K562 (cell line): ENCODE measurements around the gene NMT1. TPM values are rescaled to one million over a fixed set of nuclear protein-coding genes. Genes with fewer than 3 reads are reported as not detected.

Source experiments
- ATAC-seq: fragments of 200-7000 bp; cut with Tn5 transposase; 3 replicates; pipeline ENCODE4 v1.9.1; 2020; ENCODE audit warnings: moderate library complexity
- BruUV-seq: library from RNA; stranded (reverse); fragments of 400-500 nt; replicated peaks from 2 replicates; lab custom pipeline; 2021; lab: Mats Ljungman, UMichigan
- CTCF ChIA-PET: fragments of 300-600 bp; formaldehyde crosslinking; extraction: SDS; loops from one replicate; lab custom pipeline; 2021; ENCODE audit warnings: low intra/inter-chr PET ratio; lab: Yijun Ruan, JAX
- POLR2A ChIA-PET: fragments of 300-600, 350-650 bp; sonication (Branson Sonifier 250); formaldehyde crosslinking; extraction: SDS; loops from one replicate; lab custom pipeline; 2021; ENCODE audit warnings: antibody characterized with exemption, inconsistent platforms; lab: Yijun Ruan, JAX
- DNase-seq, 4 experiments: peaks; one replicate each; pipeline versions ENCODE4 v3.0.0 to v3.0.0-alpha.2; 2011 to 2018; ENCODE audit warnings: low spot score in 3 of 4, mixed read lengths in 3 of 4; ENCODE audit errors: extremely low read depth in 1 of 4
- FAIRE-seq: peaks from 2 replicates; lab custom pipeline; 2011; peaks lifted over from hg19 to GRCh38; lab: Jason Lieb, UNC
- H2AFZ ChIP-seq: 2 replicates; pipeline ENCODE4 v1.6.0; 2011; ENCODE audit warnings: low read depth, low read length, control low read depth, inconsistent platforms
- H3K27ac ChIP-seq: fragments of 200-600 bp; 3 replicates; pipeline ENCODE4 v1.8.0; 2011; ENCODE audit warnings: low read depth, mild to moderate bottlenecking, control low read depth, inconsistent platforms, low read length, moderate library complexity, mixed read lengths; ENCODE audit errors: extremely low read depth
- H3K27me3 ChIP-seq, 2 experiments: fragments of 300-600 bp in 1 of 2; 2 replicates in 1 of 2; 3 replicates in 1 of 2; pipeline versions ENCODE4 v1.6.0 to v1.8.0; 2011; ENCODE audit warnings: inconsistent platforms in 2 of 2, low read length in 2 of 2, mild to moderate bottlenecking in 1 of 2, mixed read lengths in 1 of 2, moderate library complexity in 1 of 2; ENCODE audit not compliant: control insufficient read depth in 2 of 2, insufficient read depth in 2 of 2
- H3K36me3 ChIP-seq: fragments of 300-600 bp; 3 replicates; pipeline ENCODE4 v1.8.0; 2011; ENCODE audit warnings: mild to moderate bottlenecking, low read length, inconsistent platforms; ENCODE audit not compliant: control insufficient read depth, insufficient read depth
- H3K4me1 ChIP-seq, 2 experiments: fragments of 200-600 bp in 1 of 2; replicated peaks in 1 of 2; 2 replicates in 1 of 2; 3 replicates in 1 of 2; pipeline versions ENCODE4 v1.5.1 to v1.8.0; 2011; ENCODE audit warnings: inconsistent platforms in 2 of 2, low read length in 2 of 2, mild to moderate bottlenecking in 1 of 2, mixed read lengths in 1 of 2, moderate library complexity in 1 of 2; ENCODE audit not compliant: control insufficient read depth in 2 of 2, insufficient read depth in 2 of 2
- H3K4me2 ChIP-seq: 2 replicates; pipeline ENCODE4 v1.6.1; 2011; ENCODE audit warnings: low read length, control low read depth, inconsistent platforms, mixed read lengths; ENCODE audit not compliant: insufficient read depth
- H3K4me3 ChIP-seq: fragments of 200-600 bp; sonication (generic), shearing (Covaris generic); 2 replicates; pipeline ENCODE4 v1.5.1; 2016; ENCODE audit warnings: control low read depth, inconsistent platforms
- H3K79me2 ChIP-seq: fragments of 200-600 bp; 3 replicates; pipeline ENCODE4 v1.8.0; 2011; ENCODE audit warnings: low read length, inconsistent platforms; ENCODE audit not compliant: control insufficient read depth, insufficient read depth
- H3K9ac ChIP-seq, 2 experiments: 2 replicates each; pipeline versions ENCODE4 v1.6.0 to v1.6.1; 2011; ENCODE audit warnings: low read depth in 2 of 2, low read length in 2 of 2, control low read depth in 1 of 2, inconsistent platforms in 1 of 2, mild to moderate bottlenecking in 1 of 2, mixed read lengths in 1 of 2; ENCODE audit not compliant: insufficient read depth in 1 of 2
- H3K9me1 ChIP-seq: one replicate; pipeline ENCODE4 v1.6.0; 2011; ENCODE audit warnings: inconsistent platforms, mild to moderate bottlenecking, low read length, moderate library complexity; ENCODE audit not compliant: control insufficient read depth, insufficient read depth
- H3K9me3 ChIP-seq: replicated peaks from 2 replicates; pipeline ENCODE4 v1.5.1; 2011; ENCODE audit warnings: low read depth, low read length, inconsistent platforms; ENCODE audit not compliant: control insufficient read depth, insufficient read depth
- H4K20me1 ChIP-seq: replicated peaks from 2 replicates; pipeline ENCODE4 v1.6.1; 2011; ENCODE audit warnings: low read length, inconsistent platforms, mixed read lengths; ENCODE audit not compliant: control insufficient read depth, insufficient read depth
- DLX4 ChIP-seq: fragments of 250-450 bp; sonication (Bioruptor Pico); IDR thresholded peaks from 2 replicates; pipeline ENCODE4 v1.6.1; 2021; ENCODE audit warnings: mild to moderate bottlenecking
- ELF4 ChIP-seq: fragments of 450-650 bp; formaldehyde crosslinking; IDR thresholded peaks from 2 replicates; pipeline ENCODE4 v1.4.0; 2022; ENCODE audit warnings: missing genetic modification characterization
- EZH2 ChIP-seq: IDR thresholded peaks from 2 replicates; pipeline ENCODE4 v1.6.1; 2012; ENCODE audit warnings: low read depth, mild to moderate bottlenecking, inconsistent platforms, low read length, borderline replicate concordance
- GTF2E2 ChIP-seq: fragments of 200-800 bp; sonication (Bioruptor generic); IDR thresholded peaks from 2 replicates; pipeline ENCODE4 v1.6.1; 2016; ENCODE audit warnings: missing genetic modification characterization, missing compliant biosample characterization
- HEY1 ChIP-seq: fragments of 250-450 bp; sonication (Bioruptor Pico); IDR thresholded peaks from 2 replicates; pipeline ENCODE4 v1.5.0; 2020; ENCODE audit warnings: mild to moderate bottlenecking, moderate library complexity, borderline replicate concordance
- ILK ChIP-seq: fragments of 450-650 bp; IDR thresholded peaks from 2 replicates; pipeline ENCODE4 v1.6.1; 2016; ENCODE audit warnings: missing genetic modification characterization, low read depth, mild to moderate bottlenecking, missing compliant biosample characterization, moderate library complexity, borderline replicate concordance
- RBFOX2 ChIP-seq: fragments of 200-400 bp; formaldehyde crosslinking; IDR thresholded peaks from 2 replicates; pipeline ENCODE4 v1.6.1; 2017; ENCODE audit warnings: low read depth, mild to moderate bottlenecking, low read length, moderate library complexity
- ZNF224 ChIP-seq: sonication (generic); formaldehyde crosslinking; IDR thresholded peaks from 2 replicates; pipeline ENCODE4 v1.8.0; 2022; ENCODE audit warnings: mild to moderate bottlenecking, missing genetic modification reagents
- ZNF274 ChIP-seq: IDR thresholded peaks from 2 replicates; pipeline ENCODE4 v1.6.1; 2011; ENCODE audit warnings: low read depth, mild to moderate bottlenecking, low read length, moderate library complexity, borderline replicate concordance
- ZNF668 ChIP-seq: fragments of 250-450 bp; sonication (Bioruptor Pico); IDR thresholded peaks from 2 replicates; pipeline ENCODE4 v1.8.0; 2022; ENCODE audit warnings: mild to moderate bottlenecking, inconsistent platforms
- ZNF740 ChIP-seq, 3 experiments: fragments of 200-800 bp in 1 of 3; sonication (Bioruptor generic) in 1 of 3; sonication (generic) in 1 of 3; formaldehyde crosslinking in 1 of 3; IDR thresholded peaks; 2 replicates each; pipeline versions ENCODE4 v1.6.1 to v1.8.0; 2016 to 2022; ENCODE audit warnings: mild to moderate bottlenecking in 2 of 3, missing compliant biosample characterization in 2 of 3, missing genetic modification characterization in 2 of 3, missing genetic modification reagents in 1 of 3
- ZNF77 ChIP-seq: fragments of 250-450 bp; sonication (Bioruptor Pico); IDR thresholded peaks from 2 replicates; pipeline ENCODE4 v1.5.0; 2020
- WGBS: fragments of 100-300 bp; shearing (Covaris generic); methylation state at CpG from one replicate; pipeline ENCODE4 v1.1.6; 2016; ENCODE audit warnings: low coverage, mixed read lengths; ENCODE audit not compliant: insufficient coverage; ENCODE audit errors: missing lambda C conversion rate; 5-methylcytosine and 5-hydroxymethylcytosine counted together
- in situ Hi-C: fragments of 300-500 bp; cut with MboI; formaldehyde crosslinking; loops from 4 replicates; pipeline ENCODE4 v1.15.0; 2018; ENCODE audit warnings: inconsistent platforms, mixed read lengths
- intact Hi-C: fragments of 100-400 bp; cut with micrococcal nuclease; formaldehyde crosslinking; loops from 2 replicates; pipeline ENCODE4 v1.14.2; 2022
- polyA plus RNA-seq, 8 experiments: library from polyadenylated mRNA; depleted of rRNA in 4 of 8; stranded (reverse) in 5 of 8; unstranded in 3 of 8; fragments of >200 nt; fragmentation: Nextera tagmentation in 2 of 8; fragmentation: Illumina TruSeq in 1 of 8; extraction: Ambion mirVana in 2 of 8; extraction: Trizol in 1 of 8; gene quantifications; 2 replicates each; pipeline versions ENCODE4 v1.2.1 to v1.2.3, GENCODE V29; 2011 to 2014; ENCODE audit warnings: inconsistent platforms in 1 of 8, missing spikeins in 1 of 8
- total RNA-seq, 7 experiments: library from RNA; depleted of rRNA in 6 of 7; stranded (reverse); fragments of >200 nt in 6 of 7; fragmentation: Illumina TruSeq in 2 of 7; extraction: Trizol in 2 of 7; gene quantifications; 2 replicates each; pipeline versions ENCODE4 v1.2.1 to v1.2.3, GENCODE V29; 2011 to 2021; ENCODE audit warnings: low replicate concordance in 1 of 7
- TF ChIP-seq, protein P1 (sequence below): fragments of 250-450 bp; sonication (Bioruptor Pico); IDR thresholded peaks from 2 replicates; pipeline ENCODE4 v1.4.0; 2020
- TF ChIP-seq, protein P2 (sequence below): sonication (generic); formaldehyde crosslinking; IDR thresholded peaks from 2 replicates; pipeline ENCODE4 v1.8.1; 2023; ENCODE audit warnings: mild to moderate bottlenecking, missing genetic modification reagents

Gene NMT1
- total and polyA plus RNA-seq, 9 of the 15 experiments (the other 6 are each of a cell fraction or from before 2014, with no cell fraction given), result 86.7 to 569 (median 213) TPM

- ATAC-seq (no peak), DNase-seq (no peak), FAIRE-seq (no peak)
- CTCF ChIA-PET, result no interaction called here
- no peaks in the 10 kb centered on the region for H3K36me3 ChIP-seq
- POLR2A ChIA-PET, result interaction anchor here (0.6 to 2.4 kb wide), 7 partner anchors 10 to 342 kb away, joined by 3 to 14 read pairs (median 3); no protein-coding TSS in a partner anchor
- no peaks in the 10 kb centered on the region; the same call in 2 of the 3 replicates for H3K79me2 ChIP-seq
- intact Hi-C loops, result no loop called here
- H3K27ac ChIP-seq, result no peak overlapping the region
- BruUV-seq, result no TSS peak
- peaks cover 6 to 40% of the 10 kb centered on the region in 2 experiments for H3K4me1 ChIP-seq
- H3K27me3 ChIP-seq, result no peaks in the 10 kb centered on the region
- WGBS, result 60% methylated on average over 23 of the region's 23 CpGs
- no peaks in the 10 kb centered on the region for H4K20me1 ChIP-seq
- no peak overlapping the region for H3K9ac ChIP-seq
- in situ Hi-C loops, result no loop called here
- H2AFZ ChIP-seq, result no peak overlapping the region
- H3K9me1 ChIP-seq, result no peaks in the 10 kb centered on the region
- no peaks in the 10 kb centered on the region for H3K9me3 ChIP-seq
- no peak overlapping the region for H3K4me3 ChIP-seq
- no peak overlapping the region for H3K4me2 ChIP-seq
- TF ChIP-seq ZNF77 (CRISPR knock-in tag) (no peak), RBFOX2 (no peak), ELF4 (CRISPR knock-in tag) (no peak), ILK (tag) (no peak), ZNF740 (CRISPR knock-in tag; IDR thresholded peaks at IDR 0.05) (0 out of 2 replicates have a peak, but pooled peaks have one; percentile 1), ZNF740 (tag; IDR thresholded peaks at IDR 0.05) (no peak), HEY1 (CRISPR knock-in tag) (no peak), ZNF274 (no peak), EZH2 (no peak), ZNF668 (no peak), ZNF224 (CRISPR knock-in tag) (no peak), GTF2E2 (tag) (no peak), DLX4 (CRISPR knock-in tag) (no peak)
- TF ChIP-seq, protein P1, sequence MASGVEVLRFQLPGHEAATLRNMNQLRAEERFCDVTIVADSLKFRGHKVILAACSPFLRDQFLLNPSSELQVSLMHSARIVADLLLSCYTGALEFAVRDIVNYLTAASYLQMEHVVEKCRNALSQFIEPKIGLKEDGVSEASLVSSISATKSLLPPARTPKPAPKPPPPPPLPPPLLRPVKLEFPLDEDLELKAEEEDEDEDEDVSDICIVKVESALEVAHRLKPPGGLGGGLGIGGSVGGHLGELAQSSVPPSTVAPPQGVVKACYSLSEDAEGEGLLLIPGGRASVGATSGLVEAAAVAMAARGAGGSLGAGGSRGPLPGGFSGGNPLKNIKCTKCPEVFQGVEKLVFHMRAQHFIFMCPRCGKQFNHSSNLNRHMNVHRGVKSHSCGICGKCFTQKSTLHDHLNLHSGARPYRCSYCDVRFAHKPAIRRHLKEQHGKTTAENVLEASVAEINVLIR, result no peak
- TF ChIP-seq, protein P2, sequence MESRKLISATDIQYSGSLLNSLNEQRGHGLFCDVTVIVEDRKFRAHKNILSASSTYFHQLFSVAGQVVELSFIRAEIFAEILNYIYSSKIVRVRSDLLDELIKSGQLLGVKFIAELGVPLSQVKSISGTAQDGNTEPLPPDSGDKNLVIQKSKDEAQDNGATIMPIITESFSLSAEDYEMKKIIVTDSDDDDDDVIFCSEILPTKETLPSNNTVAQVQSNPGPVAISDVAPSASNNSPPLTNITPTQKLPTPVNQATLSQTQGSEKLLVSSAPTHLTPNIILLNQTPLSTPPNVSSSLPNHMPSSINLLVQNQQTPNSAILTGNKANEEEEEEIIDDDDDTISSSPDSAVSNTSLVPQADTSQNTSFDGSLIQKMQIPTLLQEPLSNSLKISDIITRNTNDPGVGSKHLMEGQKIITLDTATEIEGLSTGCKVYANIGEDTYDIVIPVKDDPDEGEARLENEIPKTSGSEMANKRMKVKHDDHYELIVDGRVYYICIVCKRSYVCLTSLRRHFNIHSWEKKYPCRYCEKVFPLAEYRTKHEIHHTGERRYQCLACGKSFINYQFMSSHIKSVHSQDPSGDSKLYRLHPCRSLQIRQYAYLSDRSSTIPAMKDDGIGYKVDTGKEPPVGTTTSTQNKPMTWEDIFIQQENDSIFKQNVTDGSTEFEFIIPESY (CRISPR knock-in tag), result peak; percentile 63
These were observed 57.6 kb downstream of the NMT1 start for GRCh38 chr17:45118691-45119090.
